Esophagus squamous epithelium (tissue), 4 donors: ENCODE measurements around the gene ERC2.

Experiments
- POLR2A ChIP-seq, 4 donors: fragments of 450-650 bp; IDR thresholded peaks; one replicate each; pipeline ENCODE4 v1.6.1; 2017; ENCODE audit warnings: antibody characterized with exemption in 4 of 4, mild to moderate bottlenecking in 4 of 4, moderate library complexity in 3 of 4
- TF ChIP-seq, protein P1 (sequence below), 6 experiments: fragments of 450-650 bp in 4 of 6; fragments of 200-600 bp in 2 of 6; sonication (generic) in 2 of 6; IDR thresholded peaks; one replicate each; pipeline ENCODE4 v1.5.1; 2016 to 2019; ENCODE audit warnings: antibody characterized with exemption in 6 of 6, mild to moderate bottlenecking in 4 of 6, moderate library complexity in 4 of 6

DNA sequence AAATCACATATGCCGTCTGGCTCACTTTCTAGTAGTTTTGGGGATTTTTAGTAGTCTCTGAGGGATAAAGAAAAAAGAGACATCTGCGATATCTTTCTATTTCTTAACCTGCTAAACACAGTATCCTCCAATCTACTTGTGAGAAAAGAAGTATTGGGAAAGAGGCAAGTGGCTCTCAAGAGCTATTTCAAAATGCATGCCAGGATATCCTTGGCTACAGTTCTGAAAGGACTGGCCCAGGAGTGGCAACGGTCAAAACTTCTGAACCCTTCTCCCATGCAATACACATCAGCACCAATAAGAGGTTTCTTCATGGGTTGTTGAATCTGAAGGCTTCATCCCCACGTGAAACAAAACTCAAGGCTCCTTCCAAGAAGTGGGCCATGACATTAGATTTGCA, 777.1 kb downstream of the ERC2 start:
- TF ChIP-seq, protein P1, sequence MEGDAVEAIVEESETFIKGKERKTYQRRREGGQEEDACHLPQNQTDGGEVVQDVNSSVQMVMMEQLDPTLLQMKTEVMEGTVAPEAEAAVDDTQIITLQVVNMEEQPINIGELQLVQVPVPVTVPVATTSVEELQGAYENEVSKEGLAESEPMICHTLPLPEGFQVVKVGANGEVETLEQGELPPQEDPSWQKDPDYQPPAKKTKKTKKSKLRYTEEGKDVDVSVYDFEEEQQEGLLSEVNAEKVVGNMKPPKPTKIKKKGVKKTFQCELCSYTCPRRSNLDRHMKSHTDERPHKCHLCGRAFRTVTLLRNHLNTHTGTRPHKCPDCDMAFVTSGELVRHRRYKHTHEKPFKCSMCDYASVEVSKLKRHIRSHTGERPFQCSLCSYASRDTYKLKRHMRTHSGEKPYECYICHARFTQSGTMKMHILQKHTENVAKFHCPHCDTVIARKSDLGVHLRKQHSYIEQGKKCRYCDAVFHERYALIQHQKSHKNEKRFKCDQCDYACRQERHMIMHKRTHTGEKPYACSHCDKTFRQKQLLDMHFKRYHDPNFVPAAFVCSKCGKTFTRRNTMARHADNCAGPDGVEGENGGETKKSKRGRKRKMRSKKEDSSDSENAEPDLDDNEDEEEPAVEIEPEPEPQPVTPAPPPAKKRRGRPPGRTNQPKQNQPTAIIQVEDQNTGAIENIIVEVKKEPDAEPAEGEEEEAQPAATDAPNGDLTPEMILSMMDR (IDR thresholded peaks at IDR 0.05), result no peak
- no peak for TF ChIP-seq POLR2A (IDR thresholded peaks at IDR 0.05)
